ENCODE measurements around the gene CYP27B1.
"Not testable (repeated sequence)": the region's sequence is repeated elsewhere in the genome, so short reads cannot be mapped to it uniquely, and the experiment has no call there.

Gene CYP27B1

GRCh38 chr12:57720606-57721595 lies 46.0 kb downstream of the CYP27B1 start:
- DNase-seq: no peak

DNA sequence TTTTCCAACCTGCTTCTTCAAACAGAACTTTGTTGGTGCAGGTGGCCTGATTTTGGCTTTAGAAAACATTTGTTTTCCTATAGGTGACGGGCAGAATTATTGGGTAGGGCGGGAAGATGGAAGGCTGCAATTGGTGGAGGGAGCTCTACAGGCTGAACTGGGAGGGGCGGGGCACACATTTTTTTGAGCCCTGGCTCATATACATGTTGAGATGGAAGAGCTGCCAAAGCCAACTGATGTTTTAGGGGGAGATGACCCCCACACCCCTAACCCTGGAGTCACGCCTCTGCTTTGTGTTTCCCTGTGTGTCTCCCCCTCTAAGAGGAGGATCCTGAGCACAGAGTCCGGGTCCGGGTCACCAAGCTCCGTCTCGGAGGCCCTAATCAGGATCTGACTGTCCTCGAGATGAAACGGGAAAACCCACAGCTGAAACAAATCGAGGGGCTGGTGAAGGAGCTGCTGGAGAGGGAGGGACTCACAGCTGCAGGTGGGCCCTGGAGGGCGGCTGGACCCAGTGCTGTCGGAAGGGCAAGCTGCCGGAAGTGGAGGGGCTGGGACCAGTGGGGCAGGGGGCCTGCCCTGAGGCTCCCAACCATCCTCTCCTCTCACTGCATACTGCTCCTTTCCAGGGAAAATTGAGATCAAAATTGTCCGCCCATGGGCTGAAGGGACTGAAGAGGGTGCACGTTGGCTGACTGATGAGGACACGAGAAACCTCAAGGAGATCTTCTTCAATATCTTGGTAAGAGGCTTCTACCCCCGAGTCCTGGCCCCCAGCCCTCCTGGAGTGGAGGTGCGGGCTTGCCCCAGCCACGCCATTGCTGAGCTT lies 46.9 kb downstream of the CYP27B1 start:
- no peak for DNase-seq

GRCh38 chr12:57718641-57719528 lies 48.0 kb downstream of the CYP27B1 start:
- DNase-seq: no peak

DNA sequence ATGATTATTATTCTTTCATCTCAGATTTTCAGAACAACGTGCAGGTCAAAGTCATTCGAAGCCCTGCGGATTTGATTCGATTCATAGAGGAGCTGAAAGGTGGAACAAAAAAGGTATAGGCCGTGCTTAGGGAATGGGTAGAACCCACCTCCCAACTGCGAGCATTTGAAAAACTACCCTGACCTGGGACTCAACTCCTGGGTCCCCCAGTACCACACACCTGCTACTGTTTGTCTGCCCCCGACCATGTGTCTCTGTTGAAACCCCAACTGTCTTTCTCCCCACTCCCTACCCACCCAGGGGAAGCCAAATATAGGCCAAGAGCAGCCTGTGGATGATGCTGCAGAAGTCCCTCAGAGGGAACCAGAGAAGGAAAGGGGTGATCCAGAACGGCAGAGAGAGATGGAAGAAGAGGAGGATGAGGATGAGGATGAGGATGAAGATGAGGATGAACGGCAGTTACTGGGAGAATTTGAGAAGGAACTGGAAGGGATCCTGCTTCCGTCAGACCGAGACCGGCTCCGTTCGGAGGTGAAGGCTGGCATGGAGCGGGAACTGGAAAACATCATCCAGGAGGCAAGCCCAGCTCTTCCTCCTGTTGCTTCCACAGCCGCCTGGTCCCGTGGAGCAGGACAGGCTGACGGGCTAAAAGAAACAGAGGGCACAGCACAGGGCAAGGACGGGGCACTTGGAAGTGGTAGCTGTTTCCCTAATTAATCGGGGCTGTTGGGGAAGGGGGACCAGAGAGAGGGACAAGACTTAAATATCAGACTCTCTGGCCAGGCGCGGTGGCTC lies 48.8 kb downstream of the CYP27B1 start:
- DNase-seq: no peak

DNA sequence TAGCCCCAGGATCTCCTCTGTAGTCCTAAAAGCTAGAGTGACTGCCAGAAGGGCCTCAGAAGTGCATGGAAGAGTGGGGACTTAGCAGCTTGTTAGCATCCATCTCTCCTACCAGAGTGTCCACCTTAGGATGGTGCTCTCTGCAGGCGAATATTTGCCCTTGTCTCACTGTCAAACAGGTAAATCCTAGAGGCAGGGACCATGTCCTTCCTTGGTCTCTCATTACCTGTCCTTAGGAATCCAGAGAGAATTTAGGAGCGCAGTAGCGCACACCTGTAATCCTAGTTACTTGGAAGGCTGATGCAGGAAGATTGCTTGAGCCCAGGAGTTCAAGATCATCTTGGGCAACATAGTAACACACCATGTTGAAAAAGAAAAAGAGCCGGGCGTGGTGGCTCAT lies 49.7 kb downstream of the CYP27B1 start:
- DNase-seq: no peak

GRCh38 chr12:57716305-57716704 lies 50.6 kb downstream of the CYP27B1 start:
- DNase-seq: no peak

- no peak for DNase-seq
Observed at GRCh38 chr12:57715786-57716185, 51.1 kb downstream of the CYP27B1 start.

DNA sequence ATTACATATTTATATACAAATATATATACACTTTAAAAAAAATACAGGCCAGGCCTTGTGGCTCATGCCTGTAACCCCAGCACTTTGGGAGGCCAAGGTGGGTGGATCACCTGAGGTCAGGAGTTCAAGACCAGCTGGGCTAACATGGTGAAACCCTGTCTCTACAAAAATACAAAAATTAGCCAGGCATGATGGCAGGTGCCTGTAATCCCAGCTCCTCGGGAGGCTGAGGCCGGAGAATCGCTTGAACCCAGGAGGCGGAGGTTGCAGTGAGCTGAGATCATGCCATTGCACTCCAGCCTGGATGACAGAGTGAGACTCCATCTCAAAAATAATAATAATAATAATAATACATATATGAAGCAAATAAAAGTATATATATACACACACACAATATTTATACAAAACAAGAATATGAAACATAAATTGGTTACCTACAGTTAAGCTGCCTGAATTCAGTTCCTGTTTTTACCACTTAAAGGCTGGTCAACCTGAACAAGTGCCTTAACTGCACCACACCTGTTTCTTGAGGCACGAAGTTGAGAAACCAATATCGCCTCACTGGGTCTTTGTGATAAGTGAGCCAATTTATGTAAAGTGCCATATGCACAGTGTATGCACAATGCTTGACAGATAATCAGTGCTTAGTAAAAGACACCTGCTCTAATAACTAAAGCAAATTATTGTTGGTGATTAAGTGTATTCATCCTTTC lies 51.7 kb downstream of the CYP27B1 start:
- DNase-seq: not testable (repeated sequence)

- DNase-seq: no peak
Observed at GRCh38 chr12:57713209-57713608, 53.7 kb downstream of the CYP27B1 start.

DNA sequence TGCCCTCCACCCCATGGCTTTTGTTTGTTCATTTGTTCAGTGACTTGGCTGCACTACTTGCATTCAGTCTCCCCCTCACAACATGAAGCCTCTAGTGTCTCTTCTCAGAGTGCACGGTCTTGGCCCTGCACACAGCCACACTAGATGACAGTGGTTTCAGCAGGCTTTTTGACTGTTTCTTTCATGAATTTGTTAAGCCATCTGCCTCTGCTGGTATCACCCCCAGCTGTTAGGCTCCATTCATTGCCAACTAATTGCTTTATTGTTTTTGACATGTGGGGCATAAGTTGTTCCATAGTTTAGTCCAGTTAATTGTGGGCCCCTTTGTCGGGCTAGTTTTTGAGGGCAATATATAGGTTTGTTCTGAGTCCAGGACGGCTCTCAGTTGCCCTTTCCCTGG lies 54.2 kb downstream of the CYP27B1 start:
- DNase-seq: no peak
